ENCODE measurements around the gene GZF1. TPM values are rescaled to one million over a fixed set of nuclear protein-coding genes. Genes with fewer than 3 reads are reported as not detected.

The GZF1 gene
- 54.8 TPM for total RNA-seq

- Histone ChIP-seq H3K9me3 (no peaks in the 10 kb centered on the region), H3K4me1 (peaks cover 6 to 25% of the 10 kb centered on the region in 2 donors), H3K27me3 (no peaks in the 10 kb centered on the region), H3K36me3 (peaks cover 12 to 14% of the 10 kb centered on the region in 2 donors), H3K27ac (peak within 1 kb of the TSS; percentile 99 to 100), H3K4me3 (peak within 1 kb of the TSS; percentile 76 to 77)
- intact Hi-C loops (cut with DNase I): loop anchor here (1.0 to 10.0 kb wide), 7 partner anchors 11 to 1873 kb away; partner anchors contain the start of genes CST3, NAPB and NXT1
- peak in 1 of 3 experiments; percentile 25 for TF ChIP-seq CTCF (IDR thresholded peaks at IDR 0.05)
- DNase-seq (ENCODE audit: low spot score in 2 of 2): peak; percentile 94 to 99
Measured at GRCh38 chr20:23361476-23362391, at the start of gene GZF1. GZF1 (plus strand) TSS chr20:23362182; CDS start chr20:23364384, 2,202 bp downstream.

GRCh38 chr20:23313271-23313670, 48.7 kb upstream of the GZF1 start:
- Histone ChIP-seq H3K27ac (no peak overlapping the region), H3K9me3 (no peaks in the 10 kb centered on the region), H3K36me3 (no peaks in the 10 kb centered on the region), H3K4me1 (no peaks in the 10 kb centered on the region), H3K4me3 (no peak overlapping the region), H3K27me3 (no peaks in the 10 kb centered on the region)
- intact Hi-C loops (cut with DNase I): no loop called here
- no peak for TF ChIP-seq CTCF (IDR thresholded peaks at IDR 0.05)
- no peak for DNase-seq (ENCODE audit: low spot score in 2 of 2)

DNA sequence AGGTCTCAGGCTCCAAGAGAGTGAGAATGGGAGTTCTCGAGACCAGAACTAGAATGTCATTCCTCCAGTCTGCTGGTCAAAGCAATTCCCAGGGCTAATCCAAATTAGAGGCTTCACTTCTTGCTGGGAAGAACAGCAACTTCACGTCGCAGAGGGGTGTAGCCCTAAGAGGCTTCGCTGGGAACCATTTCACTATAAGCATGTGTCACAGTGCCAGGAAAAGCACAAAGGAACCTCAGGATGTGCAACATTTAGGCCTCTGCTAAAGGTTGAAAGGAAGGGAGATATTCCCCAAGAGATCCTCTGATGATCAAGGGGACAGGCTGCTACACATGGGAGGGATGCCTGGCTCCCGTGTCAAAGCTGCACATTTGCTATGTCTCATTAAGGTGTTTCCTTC, 47.3 kb upstream of the GZF1 start:
- Histone ChIP-seq H3K27me3 (no peaks in the 10 kb centered on the region), H3K9me3 (no peaks in the 10 kb centered on the region), H3K4me1 (no peaks in the 10 kb centered on the region), H3K27ac (peak overlapping the region in 1 of 2 donors; percentile 4), H3K36me3 (no peaks in the 10 kb centered on the region), H3K4me3 (no peak overlapping the region)
- TF ChIP-seq CTCF (IDR thresholded peaks at IDR 0.05): no peak
- no peak for DNase-seq (ENCODE audit: low spot score in 2 of 2)
- intact Hi-C loops (cut with DNase I): no loop called here

- intact Hi-C loops (cut with DNase I): no loop called here
Measured at GRCh38 chr20:23315099-23315498, 46.9 kb upstream of the GZF1 start.

DNA sequence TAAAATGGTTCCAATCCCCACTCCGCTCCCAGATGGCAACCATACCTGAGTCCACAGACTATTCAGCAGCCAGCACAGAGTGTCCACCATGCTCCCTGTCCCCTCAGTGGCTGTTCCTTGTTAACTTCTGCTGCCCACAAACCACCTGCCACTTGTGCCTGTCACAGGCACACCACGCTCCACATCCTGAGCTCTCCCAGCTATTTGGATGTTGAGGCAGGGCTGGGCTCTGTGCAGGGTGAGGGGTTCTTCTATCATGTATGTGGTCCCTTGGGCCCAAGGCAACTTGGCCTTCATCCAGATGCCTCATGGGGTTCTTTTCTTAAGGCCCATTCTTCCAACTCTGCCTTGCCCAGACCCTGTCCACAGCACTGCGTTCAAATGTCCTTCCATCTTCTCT, 45.4 kb upstream of the GZF1 start:
- no peak overlapping the region for H3K27ac ChIP-seq
- intact Hi-C loops (cut with DNase I): no loop called here

More at GRCh38 chr20:23315099-23315498, 46.9 kb upstream of the GZF1 start:
- H3K27ac ChIP-seq: no peak overlapping the region
- H3K27me3 ChIP-seq: no peaks in the 10 kb centered on the region
- no peaks in the 10 kb centered on the region for H3K9me3 ChIP-seq
- no peak overlapping the region for H3K4me3 ChIP-seq
- no peak for TF ChIP-seq CTCF (IDR thresholded peaks at IDR 0.05)
- DNase-seq (ENCODE audit: low spot score in 2 of 2): no peak
- H3K4me1 ChIP-seq: no peaks in the 10 kb centered on the region
- H3K36me3 ChIP-seq: no peaks in the 10 kb centered on the region

More for the DNA sequence above, 45.4 kb upstream of the GZF1 start:
- Histone ChIP-seq H3K27me3 (no peaks in the 10 kb centered on the region), H3K9me3 (no peaks in the 10 kb centered on the region), H3K4me1 (no peaks in the 10 kb centered on the region), H3K4me3 (no peak overlapping the region), H3K36me3 (no peaks in the 10 kb centered on the region)
- DNase-seq (ENCODE audit: low spot score in 2 of 2): no peak
- TF ChIP-seq CTCF (IDR thresholded peaks at IDR 0.05): no peak
